Bladder microvascular endothelial cell (primary cell): Measurements from ENCODE around the gene RAPGEF4. TPM values are rescaled to one million over a fixed set of nuclear protein-coding genes. Genes with fewer than 3 reads are reported as not detected.

Source experiments
- total RNA-seq: library from RNA; depleted of rRNA; stranded (reverse); fragments of >200 nt; gene quantifications from 2 replicates; pipeline ENCODE4 v1.2.3, GENCODE V29; 2014

Gene RAPGEF4
- total RNA-seq, result 11.8 and 73.2 TPM in 2 replicates

GRCh38 chr2:172735582-172736423, at the start of gene RAPGEF4:
Gene RAPGEF4, plus strand, starts transcription at chr2:172735845. Its CDS starts 139 bp downstream, at chr2:172735984.

GRCh38 chr2:173075781-173076580, 340.3 kb downstream of the RAPGEF4 start, which contains the start of gene MAP3K20:
Gene MAP3K20, plus strand, starts transcription at chr2:173075846. Its CDS starts 15,186 bp downstream, at chr2:173091032.

Other genes with a start within 250 kb of the RAPGEF4 start
- 4.7 and 6.7 TPM in 2 replicates for gene PDK1, start 179.8 kb upstream of the RAPGEF4 start, total RNA-seq